ENCODE measurements around the gene TCP1. TPM values are rescaled to one million over a fixed set of nuclear protein-coding genes. Genes with fewer than 3 reads are reported as not detected.

Gene TCP1
- total RNA-seq, 1 experiment from 2014 or later: 412 TPM

GRCh38 chr6:159819098-159819497 lies 29.7 kb upstream of the TCP1 start:
- no peak overlapping the region for H2AFZ ChIP-seq (ENCODE audit: low read length)
- H2AK5ac ChIP-seq (ENCODE audit: insufficient read length, low read length): no peak overlapping the region
- H3K4me3 Mint-ChIP-seq: no peak overlapping the region
- H2BK5ac ChIP-seq (ENCODE audit: insufficient read length, low read length): no peak overlapping the region
- H3K36me3 Mint-ChIP-seq (ENCODE audit: insufficient read depth in 1 of 3, low read depth in 3 of 3): no peaks in the 10 kb centered on the region; a peak in 1 of 7 replicates
- no peaks in the 10 kb centered on the region; the same call in none of the 2 replicates for H3K27me3 Mint-ChIP-seq (ENCODE audit: low read depth)
- no peak overlapping the region for H2BK20ac ChIP-seq (ENCODE audit: low read depth, low read length, poor library complexity, severe bottlenecking)
- no peaks in the 10 kb centered on the region for H3K4me1 ChIP-seq (ENCODE audit: insufficient read depth, low read length)
- H2BK12ac ChIP-seq (ENCODE audit: insufficient read length, low read depth, low read length): no peak overlapping the region
- H3K9me3 ChIP-seq (ENCODE audit: control insufficient read depth, low read depth, low read length): no peaks in the 10 kb centered on the region
- no peak overlapping the region for H3K4ac ChIP-seq (ENCODE audit: low read depth, low read length)
- no CpG with 5 or more reads among the region's 16 CpGs for WGBS (ENCODE audit: extremely low coverage, insufficient read length, low lambda C conversion rate)
- no peak overlapping the region for H3K18ac ChIP-seq (ENCODE audit: insufficient read length, low read depth, low read length)
- no peak overlapping the region for H3K56ac ChIP-seq (ENCODE audit: insufficient read length, low read depth, low read length)
- no peaks in the 10 kb centered on the region for H3K23me2 ChIP-seq (ENCODE audit: insufficient read length, low read depth, low read length, poor library complexity, severe bottlenecking)
- H3K23ac ChIP-seq (ENCODE audit: insufficient read length, low read depth, low read length): no peak overlapping the region
- peaks cover 20 to 26% of the 10 kb centered on the region in 2 experiments for H3K4me1 Mint-ChIP-seq
- DNase-seq: no peak
- no peak for TF ChIP-seq CTCF (conservative IDR thresholded peaks at IDR 0.05)
- H2BK15ac ChIP-seq (ENCODE audit: low read depth, low read length): no peak overlapping the region
- H4K8ac ChIP-seq (replicated peaks; ENCODE audit: insufficient read length, low read depth, low read length): no peak overlapping the region
- no peaks in the 10 kb centered on the region; a peak in 1 of 5 replicates for H3K9me3 Mint-ChIP-seq
- H3K27ac Mint-ChIP-seq: no peak overlapping the region
- H4K91ac ChIP-seq (ENCODE audit: insufficient read length, low read depth, low read length): no peak overlapping the region
- H3T11ph ChIP-seq (ENCODE audit: low read length): no peak overlapping the region
- no peaks in the 10 kb centered on the region for H4K20me1 ChIP-seq (ENCODE audit: control insufficient read depth, insufficient read depth, insufficient read length)
- no peak overlapping the region for H2BK120ac ChIP-seq (ENCODE audit: low read depth, low read length, poor library complexity, severe bottlenecking)
- H3K79me1 ChIP-seq (ENCODE audit: insufficient read depth, low read depth, low read length, poor library complexity, severe bottlenecking): no peaks in the 10 kb centered on the region
- no peaks in the 10 kb centered on the region for H3K27me3 ChIP-seq (ENCODE audit: insufficient read depth, low read length)
- no peak overlapping the region for H3K9ac ChIP-seq (ENCODE audit: extremely low read depth, insufficient read length, low read length)
- H3K14ac ChIP-seq (ENCODE audit: insufficient read depth, low read length): no peak overlapping the region
- H3K79me2 ChIP-seq (ENCODE audit: insufficient read depth, low read length): no peaks in the 10 kb centered on the region
- no peak overlapping the region for H3K4me2 ChIP-seq (ENCODE audit: insufficient read depth, insufficient read length, low read length)
- no peak overlapping the region for H4K5ac ChIP-seq (ENCODE audit: insufficient read length, low read depth, low read length)
- H3K27ac ChIP-seq (ENCODE audit: insufficient read length, low read depth, low read length): no peak overlapping the region

Measured in H9 (cell line).